K562 (cell line): ENCODE results near the gene MYO10.

ENCODE experiments used
- CTCF ChIP-seq, 3 experiments: IDR thresholded peaks in 2 of 3; conservative IDR thresholded peaks in 1 of 3; 2 replicates each; pipeline ENCODE4 v1.5.1; 2011 to 2012; ENCODE audit warnings: low read length in 3 of 3, mild to moderate bottlenecking in 3 of 3, control low read depth in 2 of 3, improper control_type of control experiment in 1 of 3, inconsistent platforms in 1 of 3, low read depth in 1 of 3, mixed read lengths in 1 of 3, moderate library complexity in 1 of 3; ENCODE audit not compliant: insufficient read depth in 2 of 3
- GMEB1 ChIP-seq: fragments of 250-450 bp; sonication (Bioruptor Pico); IDR thresholded peaks from 2 replicates; pipeline ENCODE4 v1.4.0; 2020; ENCODE audit warnings: mild to moderate bottlenecking

- TF ChIP-seq CTCF (IDR thresholded peaks at IDR 0.05 in 2 of 3, conservative IDR thresholded peaks at IDR 0.05 in 1 of 3; ENCODE audit: insufficient read depth in 2 of 3, low read depth in 1 of 3, low read length in 3 of 3) (no peak), GMEB1 (CRISPR knock-in tag) (no peak)
Measured at GRCh38 chr5:16755641-16756040, 180.4 kb downstream of the MYO10 start.
